ENCODE measurements around the gene SCARB1. TPM values are rescaled to one million over a fixed set of nuclear protein-coding genes. Genes with fewer than 3 reads are reported as not detected.
A peak's percentile ranks its signal among the peaks of the same experiment; 100 is the strongest.

The SCARB1 gene
- total RNA-seq, 1 experiment from 2014 or later = 4.1 TPM

DNA sequence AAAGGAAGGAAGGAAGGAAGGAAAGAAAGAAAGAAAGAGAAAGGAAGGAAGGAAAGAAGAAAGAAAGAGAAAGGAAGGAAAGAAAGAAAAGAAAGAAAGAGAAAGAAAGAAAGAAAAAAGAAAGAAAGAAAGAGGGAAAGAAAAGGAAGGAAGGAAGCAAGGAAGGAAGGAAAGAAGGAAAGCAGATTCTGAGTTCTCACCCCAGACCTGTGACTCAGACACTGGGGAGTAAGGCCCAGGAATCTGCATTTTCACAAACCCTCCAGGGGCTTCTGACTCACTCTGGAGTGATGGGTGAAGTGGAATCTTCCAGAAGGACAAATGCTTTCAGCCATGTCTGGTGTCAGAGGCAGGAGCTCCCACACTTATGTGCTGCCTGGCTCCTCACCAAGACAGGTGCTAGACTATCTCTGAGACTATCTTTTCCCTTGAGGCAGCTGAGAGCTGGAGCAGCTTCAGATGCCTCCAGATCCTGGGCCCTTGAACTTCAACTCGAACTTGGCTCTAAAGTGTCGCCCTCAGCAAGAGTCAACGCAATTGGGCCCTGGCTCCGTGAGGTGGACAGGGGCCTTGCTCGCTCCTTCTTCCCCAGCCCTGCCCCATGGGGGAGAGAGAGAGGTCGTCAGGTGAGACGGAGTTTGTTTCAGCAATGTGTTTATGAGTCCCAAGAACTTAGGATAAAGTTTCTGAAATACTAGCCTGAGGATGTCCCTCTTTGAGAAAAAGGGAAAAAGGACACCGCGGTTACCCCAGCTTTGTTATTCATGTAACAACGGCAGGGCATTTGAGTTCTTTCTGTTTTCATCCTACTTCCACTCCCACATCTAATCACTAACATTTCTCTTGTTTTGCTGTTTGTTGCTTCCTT, 19.8 kb upstream of the SCARB1 start:
- no peak for DNase-seq (ENCODE audit: low read depth)

GRCh38 chr12:124881123-124881522, 17.5 kb upstream of the SCARB1 start:
- DNase-seq (ENCODE audit: low read depth) = no peak

DNA sequence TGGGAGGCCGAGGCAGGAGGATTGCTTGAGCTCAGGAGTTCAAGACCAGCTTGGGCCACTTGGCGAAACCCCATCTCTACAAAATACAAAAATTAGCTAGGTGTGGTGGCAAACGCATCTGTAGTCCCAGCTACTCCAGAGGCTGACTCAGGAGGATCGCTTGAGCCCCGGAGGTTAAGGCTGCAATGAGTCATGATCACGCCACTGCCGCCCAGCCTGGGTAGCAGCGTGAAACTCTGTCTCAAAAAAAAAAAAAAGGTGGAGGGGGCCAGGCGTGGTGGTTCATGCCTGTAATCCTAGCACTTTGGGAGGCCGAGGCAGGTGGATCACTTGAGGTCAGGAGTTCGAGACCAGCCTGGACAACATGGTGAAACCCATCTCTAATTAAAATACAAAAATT, 16.7 kb upstream of the SCARB1 start:
- peak; percentile 85 for DNase-seq (ENCODE audit: low read depth)

DNA sequence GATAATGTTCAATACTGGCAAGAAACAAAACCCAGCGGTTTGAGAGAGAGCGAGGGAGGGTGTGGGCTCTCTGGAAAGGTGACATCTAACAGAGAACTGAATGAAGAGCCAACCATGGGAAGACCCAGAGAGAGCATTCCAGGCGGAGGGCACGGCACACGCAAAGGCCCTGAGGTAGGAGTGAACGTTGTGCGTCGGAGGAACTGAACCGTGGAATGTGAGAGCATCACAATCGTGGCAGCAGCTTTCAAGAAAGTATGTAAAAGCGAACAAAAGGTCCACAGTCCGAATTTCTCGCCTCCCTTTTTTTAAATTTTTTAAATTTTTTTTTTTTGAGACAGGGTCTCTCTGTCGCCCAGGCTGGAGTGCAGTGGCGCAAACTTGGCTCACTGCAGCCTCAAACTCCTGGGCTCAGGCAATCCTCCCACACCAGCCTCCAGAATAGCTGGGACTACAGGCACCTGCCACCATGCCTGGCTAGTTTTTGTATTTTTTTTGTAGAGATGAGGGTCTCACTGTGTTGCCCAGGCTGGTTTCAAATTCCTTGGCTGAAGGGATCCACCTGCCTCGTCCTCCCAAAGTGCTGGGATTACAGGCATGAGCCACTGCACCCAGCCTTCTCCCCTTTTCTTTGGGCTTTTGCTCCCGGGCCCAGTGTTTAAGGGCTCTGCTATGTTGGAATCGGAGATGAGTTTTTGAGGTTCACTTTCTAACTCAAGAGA, 15.3 kb upstream of the SCARB1 start:
- DNase-seq (ENCODE audit: low read depth) = no peak

- DNase-seq (ENCODE audit: low read depth) = no peak
Measured at GRCh38 chr12:124877423-124877822, 13.8 kb upstream of the SCARB1 start.

DNA sequence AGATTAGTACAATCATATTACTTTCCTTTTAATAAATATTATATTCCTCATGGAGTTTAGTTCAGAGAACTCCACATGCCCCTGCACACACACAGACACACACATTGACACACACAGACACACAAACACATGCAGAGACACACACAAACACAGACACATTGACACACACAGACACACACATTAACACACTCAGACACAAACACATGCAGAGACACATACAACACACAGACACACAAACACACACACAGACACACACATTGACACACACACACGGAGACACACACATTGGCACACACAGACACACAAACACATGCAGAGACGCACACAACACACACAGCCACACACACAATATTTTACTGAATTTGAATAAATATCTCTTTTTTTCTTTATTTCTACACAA, 12.5 kb upstream of the SCARB1 start:
- DNase-seq (ENCODE audit: low read depth) = no peak

DNA sequence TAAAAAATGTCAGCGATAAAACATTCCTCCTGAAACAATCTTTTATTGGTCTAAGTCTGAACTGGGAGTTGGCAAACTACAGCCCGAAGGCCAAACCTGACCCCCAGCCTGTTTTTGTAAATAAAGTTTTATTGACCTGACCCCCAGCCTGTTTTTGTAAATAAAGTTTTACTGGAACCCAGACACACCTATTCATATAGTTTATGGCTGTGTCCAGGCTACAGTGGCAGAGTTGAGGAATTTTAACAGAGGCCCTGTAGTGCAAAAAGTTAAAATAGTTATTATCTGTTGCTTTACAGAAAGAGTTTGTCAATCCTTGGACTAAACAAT, 12.1 kb upstream of the SCARB1 start:
- no peak for DNase-seq (ENCODE audit: low read depth)

DNA sequence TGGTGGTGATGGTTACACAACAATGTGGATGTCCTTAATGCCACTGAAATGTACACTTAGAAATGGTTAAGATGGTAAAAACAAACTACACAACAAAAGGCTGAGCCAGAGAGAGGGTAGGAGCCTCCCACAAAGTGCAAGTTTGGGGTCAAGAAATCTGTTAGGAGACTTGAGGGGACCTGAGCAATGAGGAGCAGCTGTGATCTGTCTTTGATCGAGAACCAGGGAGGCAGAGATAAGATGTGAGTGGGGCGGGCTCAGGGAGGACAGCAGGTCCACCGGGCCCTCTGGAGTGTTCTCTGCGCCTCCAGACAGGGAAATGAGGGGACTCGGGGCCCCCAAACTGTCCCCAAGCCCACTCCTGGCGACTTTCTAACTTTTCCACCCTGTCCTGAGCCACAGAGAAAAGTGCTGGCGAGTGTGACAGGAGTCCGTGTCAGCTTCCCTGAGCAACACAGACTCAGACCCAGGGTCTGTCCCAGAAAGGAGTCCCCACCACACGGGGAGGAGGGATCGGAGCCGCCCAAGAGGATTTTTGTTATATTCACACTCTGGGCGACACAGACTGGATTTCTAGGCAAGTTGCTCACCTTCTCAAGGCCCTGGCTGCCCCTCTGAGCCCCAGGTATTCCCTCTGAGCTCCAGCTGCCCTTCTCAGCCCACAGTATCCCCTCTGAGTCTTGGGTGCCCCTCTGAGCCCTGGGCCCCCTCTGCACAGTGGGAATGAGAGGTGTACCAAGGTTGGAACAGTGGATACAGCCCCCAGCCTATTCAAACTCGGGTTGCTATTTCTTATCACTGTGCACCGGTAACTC, 11.5 kb upstream of the SCARB1 start:
- no peak for DNase-seq (ENCODE audit: low read depth)

GRCh38 chr12:124874188-124874587, 10.5 kb upstream of the SCARB1 start:
- no peak for DNase-seq (ENCODE audit: low read depth)

DNA sequence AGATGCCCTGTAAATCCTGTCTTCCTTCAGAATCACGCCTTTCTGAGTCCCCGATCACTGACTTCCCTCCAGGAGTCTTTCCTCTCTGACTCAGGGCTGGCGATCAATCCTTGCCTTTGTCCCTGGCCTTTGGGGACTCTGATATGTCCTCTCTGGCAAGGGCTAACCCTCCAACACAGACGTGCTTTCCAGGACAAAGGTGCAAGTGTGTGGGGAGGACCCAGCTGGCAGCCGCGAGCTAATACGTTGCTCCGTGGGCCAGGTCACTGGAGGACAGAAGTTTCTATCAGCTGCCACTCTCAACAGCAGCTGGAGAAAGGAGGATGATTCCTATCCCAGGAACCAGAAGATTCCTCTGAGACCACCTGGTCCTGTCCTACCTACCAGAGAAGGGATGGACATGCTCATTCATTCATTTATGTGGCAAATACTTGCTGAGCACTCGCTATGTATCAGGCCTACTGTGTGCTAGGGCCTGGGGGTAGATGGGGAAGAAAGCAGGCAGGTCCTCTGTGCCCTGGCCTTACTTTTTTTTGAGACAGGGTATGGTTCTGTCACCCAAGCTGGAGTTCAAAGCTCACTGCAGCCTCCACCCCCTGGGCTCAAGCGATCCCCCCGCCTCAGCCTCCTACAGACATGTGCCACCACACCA, 8.5 kb upstream of the SCARB1 start:
- no peak for DNase-seq (ENCODE audit: low read depth)

DNA sequence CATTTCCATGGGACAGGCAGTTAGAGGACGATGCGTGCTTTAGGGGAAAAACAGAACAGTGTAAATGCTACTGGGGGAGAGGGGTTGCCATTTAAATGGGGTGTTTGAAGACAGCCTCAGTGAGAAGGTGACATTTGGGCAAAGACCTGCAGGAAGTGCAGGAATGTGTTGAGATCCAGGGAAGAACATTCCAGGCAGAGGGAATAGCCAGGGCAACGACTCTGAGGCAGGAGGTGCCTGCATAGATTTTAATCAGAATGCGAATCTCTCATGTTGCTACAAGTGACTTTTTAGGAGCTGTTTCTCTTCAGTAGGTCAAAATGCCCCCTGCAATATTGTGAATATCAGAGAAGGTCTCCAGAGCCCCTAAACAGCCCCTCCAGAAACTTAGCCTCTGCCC, 7.6 kb upstream of the SCARB1 start:
- DNase-seq (ENCODE audit: low read depth) = no peak

DNA sequence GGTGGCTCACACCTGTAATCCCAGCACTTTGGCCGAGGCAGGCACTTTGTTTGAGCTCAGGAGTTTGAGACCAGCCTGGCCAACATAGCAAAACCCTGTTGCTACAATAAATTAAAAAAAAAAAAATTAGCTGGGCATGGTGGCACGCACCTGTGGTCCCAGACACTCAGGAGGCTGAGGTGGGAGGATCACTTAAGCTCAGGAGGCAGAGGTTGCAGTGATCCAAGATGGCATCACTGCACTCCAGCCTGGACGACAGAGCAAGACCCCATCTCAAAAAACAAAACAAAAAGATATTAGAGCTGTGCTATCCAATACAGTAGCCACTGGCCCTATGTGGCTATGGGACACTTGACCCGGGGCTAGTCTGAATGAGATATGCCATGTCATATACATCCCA, 6.9 kb upstream of the SCARB1 start:
- no peak for DNase-seq (ENCODE audit: low read depth)

DNA sequence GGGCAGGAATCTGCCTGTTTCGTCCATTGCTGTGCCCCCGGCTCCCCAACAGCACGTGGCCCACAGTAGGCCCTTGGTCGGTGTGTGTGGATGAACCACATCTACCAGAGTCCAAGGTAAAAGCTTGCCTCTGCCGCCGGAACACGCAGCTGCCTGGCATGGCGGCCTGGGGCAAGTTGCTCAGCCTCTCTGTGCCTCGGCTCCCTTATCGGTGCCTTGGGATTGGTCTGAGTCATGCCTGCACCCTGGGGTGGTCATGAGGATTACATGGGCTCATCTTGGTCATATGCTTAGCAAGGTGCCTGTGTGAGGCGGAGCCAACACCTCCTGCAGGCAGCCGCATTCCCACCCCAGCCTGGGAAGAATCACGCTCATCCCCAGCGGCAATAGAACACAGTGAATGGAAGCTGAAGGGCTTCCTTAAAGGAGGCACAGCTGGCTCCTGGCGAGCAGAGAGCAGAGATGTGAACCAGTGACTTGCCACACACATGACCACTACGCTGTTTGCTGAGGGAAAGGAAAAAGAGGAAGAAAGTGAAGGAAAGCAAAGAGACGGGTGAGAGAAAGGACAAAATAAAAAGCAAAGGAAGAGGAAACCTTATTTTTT, 5.5 kb upstream of the SCARB1 start:
- DNase-seq (ENCODE audit: low read depth) = peak; percentile 54

- no peak for DNase-seq (ENCODE audit: low read depth)
Measured at GRCh38 chr12:124868252-124869058, 4.8 kb upstream of the SCARB1 start.

GRCh38 chr12:124867401-124867930, 3.8 kb upstream of the SCARB1 start:
- peak; percentile 30 for DNase-seq (ENCODE audit: low read depth)

DNA sequence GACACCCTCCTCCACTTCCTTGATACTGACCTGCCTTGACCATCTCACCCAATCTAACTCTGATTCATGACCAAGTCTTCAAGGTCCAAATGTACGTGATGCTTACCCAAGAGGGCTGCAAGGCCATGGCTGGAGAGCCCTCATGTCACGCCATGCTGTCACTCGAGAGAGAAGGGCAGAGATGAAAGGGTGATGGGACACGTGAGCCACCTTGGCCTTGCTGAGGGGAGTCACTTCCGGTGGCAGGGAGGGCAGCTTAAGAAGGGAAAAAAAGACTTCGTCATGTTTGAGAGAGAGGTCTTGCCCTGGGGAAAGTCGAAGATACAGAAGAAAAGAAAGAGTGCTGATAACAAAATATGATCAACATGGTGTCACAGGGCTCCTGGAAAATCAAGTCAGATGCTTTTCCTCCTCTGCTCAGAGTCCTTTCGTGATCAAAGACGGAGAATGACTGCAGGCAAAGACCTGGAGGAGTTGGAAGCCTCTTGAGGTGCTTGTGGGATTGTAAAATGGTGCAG, 3.3 kb upstream of the SCARB1 start:
- DNase-seq (ENCODE audit: low read depth) = no peak

GRCh38 chr12:124866195-124866882, 2.7 kb upstream of the SCARB1 start:
- no peak for DNase-seq (ENCODE audit: low read depth)

- DNase-seq (ENCODE audit: low read depth) = no peak
Measured at GRCh38 chr12:124865728-124866127, 2.1 kb upstream of the SCARB1 start.

DNA sequence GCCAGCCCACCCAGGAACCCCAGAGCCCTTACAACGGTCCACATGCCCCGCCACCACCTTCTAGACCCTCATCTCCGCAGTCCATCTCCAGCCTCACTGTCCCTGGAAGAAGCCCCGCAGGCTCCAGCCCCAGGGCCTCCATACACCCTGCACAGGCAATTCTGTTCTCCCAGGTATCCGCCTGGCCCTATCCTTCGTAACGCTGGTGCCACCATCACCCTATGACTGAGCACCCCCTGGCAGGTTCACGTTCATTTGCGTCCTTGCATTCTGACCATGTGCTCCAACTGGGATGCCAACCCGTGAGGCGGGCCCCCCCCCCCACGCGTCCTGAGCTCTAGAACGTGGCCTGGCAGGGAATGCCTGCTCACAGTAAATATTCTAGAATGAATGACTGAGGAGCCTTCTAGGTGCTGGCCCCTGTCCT, 675 bp upstream of the SCARB1 start:
- no peak for DNase-seq (ENCODE audit: low read depth)
